Osteoblast (primary cell): Measurements from ENCODE around the gene HS6ST3. TPM values are rescaled to one million over a fixed set of nuclear protein-coding genes. Genes with fewer than 3 reads are reported as not detected.

Source experiments
- DNase-seq: peaks from one replicate; pipeline ENCODE4 v3.0.0; 2011; ENCODE audit warnings: low spot score, mixed read lengths; ENCODE audit not compliant: insufficient read length; ENCODE audit errors: missing footprints
- H2AFZ ChIP-seq: 2 replicates; pipeline ENCODE4 v1.6.0; 2011; ENCODE audit warnings: mild to moderate bottlenecking, low read length
- H3K27ac ChIP-seq: 2 replicates; pipeline ENCODE4 v1.5.1; 2011; ENCODE audit warnings: mild to moderate bottlenecking, low read depth, low read length, moderate library complexity
- H3K27me3 ChIP-seq: 2 replicates; pipeline ENCODE4 v1.6.0; 2012; ENCODE audit warnings: mild to moderate bottlenecking, control low read depth, inconsistent platforms, low read length, moderate library complexity; ENCODE audit not compliant: insufficient read depth
- H3K36me3 ChIP-seq: 2 replicates; pipeline ENCODE4 v1.5.1; 2011; ENCODE audit warnings: mild to moderate bottlenecking, low read length, control low read depth, moderate library complexity; ENCODE audit not compliant: insufficient read depth
- H3K4me1 ChIP-seq: 2 replicates; pipeline ENCODE4 v1.5.1; 2011; ENCODE audit warnings: mild to moderate bottlenecking, low read length, control low read depth, moderate library complexity; ENCODE audit not compliant: insufficient read depth
- H3K4me2 ChIP-seq: 2 replicates; pipeline ENCODE4 v1.6.0; 2011; ENCODE audit warnings: mild to moderate bottlenecking, low read length; ENCODE audit not compliant: insufficient read depth
- H3K4me3 ChIP-seq: fragments of 200-600 bp; sonication (generic); 3 replicates; pipeline ENCODE4 v1.5.1; 2012; ENCODE audit warnings: mild to moderate bottlenecking, low read length, inconsistent platforms; ENCODE audit not compliant: insufficient read depth
- H3K79me2 ChIP-seq: 2 replicates; pipeline ENCODE4 v1.6.0; 2012; ENCODE audit warnings: mild to moderate bottlenecking, low read length, control low read depth, inconsistent platforms; ENCODE audit not compliant: insufficient read depth
- H3K9me3 ChIP-seq: 2 replicates; pipeline ENCODE4 v1.5.1; 2011; ENCODE audit warnings: low read depth, low read length, control low read depth
- H4K20me1 ChIP-seq: 2 replicates; pipeline ENCODE4 v1.6.0; 2012; ENCODE audit warnings: mild to moderate bottlenecking, low read length, control low read depth; ENCODE audit not compliant: insufficient read depth
- total RNA-seq: library from RNA; depleted of rRNA; stranded (reverse); fragments of >200 nt; gene quantifications from 2 replicates; pipeline ENCODE4 v1.2.3, GENCODE V29; 2012
- TF ChIP-seq, protein P1 (sequence below): IDR thresholded peaks from 2 replicates; pipeline ENCODE4 v1.5.1; 2011; ENCODE audit warnings: mild to moderate bottlenecking, low read depth, low read length, moderate library complexity; ENCODE audit errors: extremely low read depth

The HS6ST3 gene
- total RNA-seq, 1 donor, result not detected

DNA sequence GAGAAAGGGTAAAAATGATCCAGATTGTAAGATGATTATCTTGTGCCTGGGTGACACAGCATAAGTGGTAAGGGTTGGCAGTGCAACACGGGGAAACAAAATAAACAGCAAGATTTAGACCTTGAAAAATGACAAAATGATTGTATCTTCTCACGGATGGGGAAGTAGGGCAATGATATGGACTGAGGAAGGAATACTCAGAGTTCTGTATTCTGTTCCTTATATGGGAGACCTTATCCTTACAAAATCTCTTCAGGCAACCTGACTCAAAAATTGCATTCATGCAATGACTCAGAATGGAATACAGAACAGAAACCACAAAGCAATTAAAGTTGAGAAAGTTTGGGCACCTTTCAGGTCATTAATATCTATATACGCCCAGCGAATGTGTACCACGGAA is 149.0 kb downstream of the HS6ST3 start:
- Histone ChIP-seq H3K79me2 (no peaks in the 10 kb centered on the region), H2AFZ (no peak overlapping the region), H3K27ac (no peak overlapping the region), H3K36me3 (no peaks in the 10 kb centered on the region), H3K9me3 (peaks cover 5% of the 10 kb centered on the region), H4K20me1 (no peaks in the 10 kb centered on the region), H3K27me3 (no peaks in the 10 kb centered on the region), H3K4me1 (no peaks in the 10 kb centered on the region), H3K4me3 (no peak overlapping the region), H3K4me2 (no peak overlapping the region)
- TF ChIP-seq, protein P1, sequence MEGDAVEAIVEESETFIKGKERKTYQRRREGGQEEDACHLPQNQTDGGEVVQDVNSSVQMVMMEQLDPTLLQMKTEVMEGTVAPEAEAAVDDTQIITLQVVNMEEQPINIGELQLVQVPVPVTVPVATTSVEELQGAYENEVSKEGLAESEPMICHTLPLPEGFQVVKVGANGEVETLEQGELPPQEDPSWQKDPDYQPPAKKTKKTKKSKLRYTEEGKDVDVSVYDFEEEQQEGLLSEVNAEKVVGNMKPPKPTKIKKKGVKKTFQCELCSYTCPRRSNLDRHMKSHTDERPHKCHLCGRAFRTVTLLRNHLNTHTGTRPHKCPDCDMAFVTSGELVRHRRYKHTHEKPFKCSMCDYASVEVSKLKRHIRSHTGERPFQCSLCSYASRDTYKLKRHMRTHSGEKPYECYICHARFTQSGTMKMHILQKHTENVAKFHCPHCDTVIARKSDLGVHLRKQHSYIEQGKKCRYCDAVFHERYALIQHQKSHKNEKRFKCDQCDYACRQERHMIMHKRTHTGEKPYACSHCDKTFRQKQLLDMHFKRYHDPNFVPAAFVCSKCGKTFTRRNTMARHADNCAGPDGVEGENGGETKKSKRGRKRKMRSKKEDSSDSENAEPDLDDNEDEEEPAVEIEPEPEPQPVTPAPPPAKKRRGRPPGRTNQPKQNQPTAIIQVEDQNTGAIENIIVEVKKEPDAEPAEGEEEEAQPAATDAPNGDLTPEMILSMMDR, result no peak
- DNase-seq, result no peak

DNA sequence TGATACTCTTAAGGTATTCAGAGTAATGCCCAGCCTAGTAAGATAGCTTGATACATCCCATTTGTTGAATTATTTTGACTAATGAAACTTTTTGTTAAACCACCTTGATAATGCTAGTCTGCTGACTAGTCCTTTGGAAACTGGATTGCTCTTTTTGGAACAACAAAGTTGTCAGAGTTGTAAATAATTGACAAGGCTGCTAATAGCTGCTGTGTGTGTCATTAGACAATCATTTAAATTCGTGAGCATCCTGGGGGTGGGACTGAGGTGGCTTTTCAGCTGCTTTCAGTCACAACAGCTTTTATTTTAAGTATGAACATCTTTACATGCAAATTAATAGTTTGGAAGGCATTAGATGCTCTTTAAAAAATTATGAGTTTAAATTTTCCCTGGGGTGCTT is 153.5 kb downstream of the HS6ST3 start:
- no peak for DNase-seq
- H3K27me3 ChIP-seq, result no peaks in the 10 kb centered on the region

DNA sequence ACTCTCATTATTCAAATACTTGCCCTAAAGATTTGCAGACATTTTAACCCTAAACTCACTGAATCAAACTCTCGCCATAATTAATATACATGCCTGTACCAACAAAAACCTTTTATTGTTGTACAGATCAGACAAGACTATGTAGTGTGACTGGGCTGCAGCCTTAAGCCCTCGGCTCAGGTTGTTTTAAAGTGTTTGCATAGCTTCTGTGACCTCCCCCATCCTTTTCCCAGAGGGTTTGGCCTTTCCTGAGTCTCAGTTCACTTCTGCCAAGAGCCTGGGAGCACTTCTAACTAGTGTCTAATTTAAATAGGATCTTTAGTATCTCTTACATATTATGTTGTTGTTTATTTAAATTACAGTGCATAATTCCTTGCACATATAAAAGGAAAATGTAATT is 158.2 kb downstream of the HS6ST3 start:
- H3K4me2 ChIP-seq, result no peak overlapping the region
- DNase-seq, result no peak
- H3K9me3 ChIP-seq, result peaks cover 3% of the 10 kb centered on the region
- H3K79me2 ChIP-seq, result no peaks in the 10 kb centered on the region
- no peak overlapping the region for H2AFZ ChIP-seq
- H3K27ac ChIP-seq, result no peak overlapping the region
- no peaks in the 10 kb centered on the region for H3K27me3 ChIP-seq
- H3K36me3 ChIP-seq, result no peaks in the 10 kb centered on the region
- TF ChIP-seq, protein P1, result no peak
- no peaks in the 10 kb centered on the region for H3K4me1 ChIP-seq
- no peaks in the 10 kb centered on the region for H4K20me1 ChIP-seq
- no peak overlapping the region for H3K4me3 ChIP-seq

More for the DNA sequence above, 153.5 kb downstream of the HS6ST3 start:
- peaks cover 5% of the 10 kb centered on the region for H3K9me3 ChIP-seq
- H2AFZ ChIP-seq, result no peak overlapping the region
- no peak overlapping the region for H3K4me3 ChIP-seq
- H3K79me2 ChIP-seq, result no peaks in the 10 kb centered on the region
- no peaks in the 10 kb centered on the region for H4K20me1 ChIP-seq
- H3K4me1 ChIP-seq, result no peaks in the 10 kb centered on the region
- TF ChIP-seq, protein P1, result no peak
- no peak overlapping the region for H3K27ac ChIP-seq
- H3K36me3 ChIP-seq, result no peaks in the 10 kb centered on the region
- no peak overlapping the region for H3K4me2 ChIP-seq

DNA sequence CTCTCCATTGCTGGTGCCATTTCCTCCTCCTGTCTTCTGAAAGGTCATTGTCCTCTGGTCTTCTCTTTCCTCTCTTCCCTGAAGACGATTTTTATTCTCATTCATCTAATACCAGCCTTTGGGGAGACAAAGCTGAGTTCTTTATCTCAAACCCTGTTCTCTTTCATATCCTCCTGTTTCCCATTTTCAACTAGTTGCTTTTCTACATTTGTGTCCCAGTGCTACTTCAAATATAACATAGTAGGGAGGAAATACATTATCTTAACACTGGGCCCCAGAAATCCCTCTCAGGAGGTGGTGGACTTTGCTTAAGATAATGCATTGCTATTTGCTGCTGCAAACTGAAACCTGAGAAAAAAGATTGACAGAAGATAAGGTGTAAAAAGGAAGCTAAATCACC is 159.1 kb downstream of the HS6ST3 start:
- H3K4me2 ChIP-seq, result no peak overlapping the region
- no peaks in the 10 kb centered on the region for H3K36me3 ChIP-seq
- no peaks in the 10 kb centered on the region for H4K20me1 ChIP-seq
- H2AFZ ChIP-seq, result no peak overlapping the region
- no peak overlapping the region for H3K4me3 ChIP-seq
- DNase-seq, result no peak
- no peak overlapping the region for H3K27ac ChIP-seq
- no peaks in the 10 kb centered on the region for H3K79me2 ChIP-seq
- no peaks in the 10 kb centered on the region for H3K4me1 ChIP-seq
- H3K9me3 ChIP-seq, result peaks cover 3% of the 10 kb centered on the region
- TF ChIP-seq, protein P1, result no peak
- no peaks in the 10 kb centered on the region for H3K27me3 ChIP-seq
